ENCODE results near the gene S100A10.

DNA sequence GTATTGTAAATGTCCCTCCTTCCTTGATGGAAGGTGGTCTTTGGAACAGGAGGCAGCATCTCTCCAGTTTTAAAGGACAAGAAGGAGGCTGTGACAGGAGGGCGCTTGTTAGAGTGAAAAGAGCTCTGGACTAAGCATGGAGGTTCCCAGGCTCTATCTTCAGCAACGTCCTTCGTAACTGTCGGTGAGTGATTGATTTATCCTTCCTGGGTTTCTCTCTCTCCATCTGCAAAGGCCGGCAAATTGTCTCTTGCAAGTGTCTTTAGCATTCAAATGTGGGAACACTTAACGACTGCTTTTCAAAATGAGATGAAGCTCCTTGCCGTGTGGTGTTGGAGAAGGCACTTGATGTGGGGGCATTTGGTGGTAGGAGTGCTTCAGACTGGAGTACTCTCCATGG lies 27.9 kb upstream of the S100A10 start:
- TF ChIP-seq, protein P1, sequence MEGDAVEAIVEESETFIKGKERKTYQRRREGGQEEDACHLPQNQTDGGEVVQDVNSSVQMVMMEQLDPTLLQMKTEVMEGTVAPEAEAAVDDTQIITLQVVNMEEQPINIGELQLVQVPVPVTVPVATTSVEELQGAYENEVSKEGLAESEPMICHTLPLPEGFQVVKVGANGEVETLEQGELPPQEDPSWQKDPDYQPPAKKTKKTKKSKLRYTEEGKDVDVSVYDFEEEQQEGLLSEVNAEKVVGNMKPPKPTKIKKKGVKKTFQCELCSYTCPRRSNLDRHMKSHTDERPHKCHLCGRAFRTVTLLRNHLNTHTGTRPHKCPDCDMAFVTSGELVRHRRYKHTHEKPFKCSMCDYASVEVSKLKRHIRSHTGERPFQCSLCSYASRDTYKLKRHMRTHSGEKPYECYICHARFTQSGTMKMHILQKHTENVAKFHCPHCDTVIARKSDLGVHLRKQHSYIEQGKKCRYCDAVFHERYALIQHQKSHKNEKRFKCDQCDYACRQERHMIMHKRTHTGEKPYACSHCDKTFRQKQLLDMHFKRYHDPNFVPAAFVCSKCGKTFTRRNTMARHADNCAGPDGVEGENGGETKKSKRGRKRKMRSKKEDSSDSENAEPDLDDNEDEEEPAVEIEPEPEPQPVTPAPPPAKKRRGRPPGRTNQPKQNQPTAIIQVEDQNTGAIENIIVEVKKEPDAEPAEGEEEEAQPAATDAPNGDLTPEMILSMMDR (conservative IDR thresholded peaks at IDR 0.05; ENCODE audit: low read depth in 2 of 2), result no peak
- TF ChIP-seq STAT1 (IDR thresholded peaks at IDR 0.05; ENCODE audit: unreplicated experiment), result no peak
- no peak for TF ChIP-seq POLR2AphosphoS5 (IDR thresholded peaks at IDR 0.05; ENCODE audit: low read depth)
- TF ChIP-seq EZH2phosphoT487 (IDR thresholded peaks at IDR 0.05; ENCODE audit: unreplicated experiment), result no peak
- TF ChIP-seq EZH2 (IDR thresholded peaks at IDR 0.05; ENCODE audit: low read depth, unreplicated experiment), result no peak
- TF ChIP-seq, protein P2, sequence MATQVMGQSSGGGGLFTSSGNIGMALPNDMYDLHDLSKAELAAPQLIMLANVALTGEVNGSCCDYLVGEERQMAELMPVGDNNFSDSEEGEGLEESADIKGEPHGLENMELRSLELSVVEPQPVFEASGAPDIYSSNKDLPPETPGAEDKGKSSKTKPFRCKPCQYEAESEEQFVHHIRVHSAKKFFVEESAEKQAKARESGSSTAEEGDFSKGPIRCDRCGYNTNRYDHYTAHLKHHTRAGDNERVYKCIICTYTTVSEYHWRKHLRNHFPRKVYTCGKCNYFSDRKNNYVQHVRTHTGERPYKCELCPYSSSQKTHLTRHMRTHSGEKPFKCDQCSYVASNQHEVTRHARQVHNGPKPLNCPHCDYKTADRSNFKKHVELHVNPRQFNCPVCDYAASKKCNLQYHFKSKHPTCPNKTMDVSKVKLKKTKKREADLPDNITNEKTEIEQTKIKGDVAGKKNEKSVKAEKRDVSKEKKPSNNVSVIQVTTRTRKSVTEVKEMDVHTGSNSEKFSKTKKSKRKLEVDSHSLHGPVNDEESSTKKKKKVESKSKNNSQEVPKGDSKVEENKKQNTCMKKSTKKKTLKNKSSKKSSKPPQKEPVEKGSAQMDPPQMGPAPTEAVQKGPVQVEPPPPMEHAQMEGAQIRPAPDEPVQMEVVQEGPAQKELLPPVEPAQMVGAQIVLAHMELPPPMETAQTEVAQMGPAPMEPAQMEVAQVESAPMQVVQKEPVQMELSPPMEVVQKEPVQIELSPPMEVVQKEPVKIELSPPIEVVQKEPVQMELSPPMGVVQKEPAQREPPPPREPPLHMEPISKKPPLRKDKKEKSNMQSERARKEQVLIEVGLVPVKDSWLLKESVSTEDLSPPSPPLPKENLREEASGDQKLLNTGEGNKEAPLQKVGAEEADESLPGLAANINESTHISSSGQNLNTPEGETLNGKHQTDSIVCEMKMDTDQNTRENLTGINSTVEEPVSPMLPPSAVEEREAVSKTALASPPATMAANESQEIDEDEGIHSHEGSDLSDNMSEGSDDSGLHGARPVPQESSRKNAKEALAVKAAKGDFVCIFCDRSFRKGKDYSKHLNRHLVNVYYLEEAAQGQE (IDR thresholded peaks at IDR 0.05; ENCODE audit: unreplicated experiment), result no peak
- TF ChIP-seq, protein P3, sequence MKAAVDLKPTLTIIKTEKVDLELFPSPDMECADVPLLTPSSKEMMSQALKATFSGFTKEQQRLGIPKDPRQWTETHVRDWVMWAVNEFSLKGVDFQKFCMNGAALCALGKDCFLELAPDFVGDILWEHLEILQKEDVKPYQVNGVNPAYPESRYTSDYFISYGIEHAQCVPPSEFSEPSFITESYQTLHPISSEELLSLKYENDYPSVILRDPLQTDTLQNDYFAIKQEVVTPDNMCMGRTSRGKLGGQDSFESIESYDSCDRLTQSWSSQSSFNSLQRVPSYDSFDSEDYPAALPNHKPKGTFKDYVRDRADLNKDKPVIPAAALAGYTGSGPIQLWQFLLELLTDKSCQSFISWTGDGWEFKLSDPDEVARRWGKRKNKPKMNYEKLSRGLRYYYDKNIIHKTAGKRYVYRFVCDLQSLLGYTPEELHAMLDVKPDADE (IDR thresholded peaks at IDR 0.05), result no peak
- TF ChIP-seq NANOG (IDR thresholded peaks at IDR 0.05; ENCODE audit: borderline replicate concordance), result no peak
- no peak for TF ChIP-seq ZNF114 (CRISPR knock-in tag; IDR thresholded peaks at IDR 0.05)
- no peak for TF ChIP-seq JUNB (IDR thresholded peaks at IDR 0.05; ENCODE audit: unreplicated experiment)
- no peak for TF ChIP-seq ZNF331 (CRISPR knock-in tag; IDR thresholded peaks at IDR 0.05; ENCODE audit: low read depth)
- no peak for TF ChIP-seq CREB1 (CRISPR knock-in tag; IDR thresholded peaks at IDR 0.05; ENCODE audit: low read depth)
- TF ChIP-seq, protein P4, sequence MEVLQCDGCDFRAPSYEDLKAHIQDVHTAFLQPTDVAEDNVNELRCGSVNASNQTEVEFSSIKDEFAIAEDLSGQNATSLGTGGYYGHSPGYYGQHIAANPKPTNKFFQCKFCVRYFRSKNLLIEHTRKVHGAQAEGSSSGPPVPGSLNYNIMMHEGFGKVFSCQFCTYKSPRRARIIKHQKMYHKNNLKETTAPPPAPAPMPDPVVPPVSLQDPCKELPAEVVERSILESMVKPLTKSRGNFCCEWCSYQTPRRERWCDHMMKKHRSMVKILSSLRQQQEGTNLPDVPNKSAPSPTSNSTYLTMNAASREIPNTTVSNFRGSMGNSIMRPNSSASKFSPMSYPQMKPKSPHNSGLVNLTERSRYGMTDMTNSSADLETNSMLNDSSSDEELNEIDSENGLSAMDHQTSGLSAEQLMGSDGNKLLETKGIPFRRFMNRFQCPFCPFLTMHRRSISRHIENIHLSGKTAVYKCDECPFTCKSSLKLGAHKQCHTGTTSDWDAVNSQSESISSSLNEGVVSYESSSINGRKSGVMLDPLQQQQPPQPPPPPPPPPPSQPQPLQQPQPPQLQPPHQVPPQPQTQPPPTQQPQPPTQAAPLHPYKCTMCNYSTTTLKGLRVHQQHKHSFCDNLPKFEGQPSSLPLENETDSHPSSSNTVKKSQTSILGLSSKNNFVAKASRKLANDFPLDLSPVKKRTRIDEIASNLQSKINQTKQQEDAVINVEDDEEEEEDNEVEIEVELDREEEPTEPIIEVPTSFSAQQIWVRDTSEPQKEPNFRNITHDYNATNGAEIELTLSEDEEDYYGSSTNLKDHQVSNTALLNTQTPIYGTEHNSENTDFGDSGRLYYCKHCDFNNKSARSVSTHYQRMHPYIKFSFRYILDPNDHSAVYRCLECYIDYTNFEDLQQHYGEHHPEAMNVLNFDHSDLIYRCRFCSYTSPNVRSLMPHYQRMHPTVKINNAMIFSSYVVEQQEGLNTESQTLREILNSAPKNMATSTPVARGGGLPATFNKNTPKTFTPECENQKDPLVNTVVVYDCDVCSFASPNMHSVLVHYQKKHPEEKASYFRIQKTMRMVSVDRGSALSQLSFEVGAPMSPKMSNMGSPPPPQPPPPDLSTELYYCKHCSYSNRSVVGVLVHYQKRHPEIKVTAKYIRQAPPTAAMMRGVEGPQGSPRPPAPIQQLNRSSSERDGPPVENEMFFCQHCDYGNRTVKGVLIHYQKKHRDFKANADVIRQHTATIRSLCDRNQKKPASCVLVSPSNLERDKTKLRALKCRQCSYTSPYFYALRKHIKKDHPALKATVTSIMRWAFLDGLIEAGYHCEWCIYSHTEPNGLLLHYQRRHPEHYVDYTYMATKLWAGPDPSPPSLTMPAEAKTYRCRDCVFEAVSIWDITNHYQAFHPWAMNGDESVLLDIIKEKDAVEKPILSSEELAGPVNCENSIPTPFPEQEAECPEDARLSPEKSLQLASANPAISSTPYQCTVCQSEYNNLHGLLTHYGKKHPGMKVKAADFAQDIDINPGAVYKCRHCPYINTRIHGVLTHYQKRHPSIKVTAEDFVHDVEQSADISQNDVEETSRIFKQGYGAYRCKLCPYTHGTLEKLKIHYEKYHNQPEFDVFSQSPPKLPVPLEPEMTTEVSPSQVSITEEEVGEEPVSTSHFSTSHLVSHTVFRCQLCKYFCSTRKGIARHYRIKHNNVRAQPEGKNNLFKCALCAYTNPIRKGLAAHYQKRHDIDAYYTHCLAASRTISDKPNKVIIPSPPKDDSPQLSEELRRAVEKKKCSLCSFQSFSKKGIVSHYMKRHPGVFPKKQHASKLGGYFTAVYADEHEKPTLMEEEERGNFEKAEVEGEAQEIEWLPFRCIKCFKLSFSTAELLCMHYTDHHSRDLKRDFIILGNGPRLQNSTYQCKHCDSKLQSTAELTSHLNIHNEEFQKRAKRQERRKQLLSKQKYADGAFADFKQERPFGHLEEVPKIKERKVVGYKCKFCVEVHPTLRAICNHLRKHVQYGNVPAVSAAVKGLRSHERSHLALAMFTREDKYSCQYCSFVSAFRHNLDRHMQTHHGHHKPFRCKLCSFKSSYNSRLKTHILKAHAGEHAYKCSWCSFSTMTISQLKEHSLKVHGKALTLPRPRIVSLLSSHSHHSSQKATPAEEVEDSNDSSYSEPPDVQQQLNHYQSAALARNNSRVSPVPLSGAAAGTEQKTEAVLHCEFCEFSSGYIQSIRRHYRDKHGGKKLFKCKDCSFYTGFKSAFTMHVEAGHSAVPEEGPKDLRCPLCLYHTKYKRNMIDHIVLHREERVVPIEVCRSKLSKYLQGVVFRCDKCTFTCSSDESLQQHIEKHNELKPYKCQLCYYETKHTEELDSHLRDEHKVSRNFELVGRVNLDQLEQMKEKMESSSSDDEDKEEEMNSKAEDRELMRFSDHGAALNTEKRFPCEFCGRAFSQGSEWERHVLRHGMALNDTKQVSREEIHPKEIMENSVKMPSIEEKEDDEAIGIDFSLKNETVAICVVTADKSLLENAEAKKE (CRISPR knock-in tag; IDR thresholded peaks at IDR 0.05), result no peak
